ENCODE measurements around the gene EML6. TPM values are rescaled to one million over a fixed set of nuclear protein-coding genes. Genes with fewer than 3 reads are reported as not detected.
"Not testable (repeated sequence)": the region's sequence is repeated elsewhere in the genome, so short reads cannot be mapped to it uniquely, and the experiment has no call there.

Gene EML6
- total RNA-seq, 2 experiments from 2014 or later: 0.78 to 1.3 TPM

DNA sequence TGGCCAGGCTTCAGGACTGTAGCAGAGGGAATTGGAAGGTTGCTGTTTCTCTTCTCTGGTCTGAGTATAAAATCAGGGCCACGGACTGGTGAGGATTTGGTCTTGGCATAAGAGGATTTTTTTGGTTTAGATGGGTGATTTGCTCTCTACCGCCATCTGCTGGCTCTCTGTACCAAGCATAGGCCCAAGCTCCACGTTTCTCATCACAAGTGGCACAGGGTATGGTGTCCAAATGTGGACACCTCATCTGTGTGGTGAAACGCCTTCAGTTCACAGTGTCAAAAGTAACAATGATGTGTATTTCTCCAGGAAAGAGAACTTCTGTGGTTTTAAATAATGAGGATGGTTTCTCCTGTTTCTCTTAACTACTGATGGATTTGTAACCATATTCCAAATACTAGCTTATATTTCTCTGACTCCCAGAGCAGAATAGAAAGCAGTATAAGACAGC, 115.1 kb downstream of the EML6 start:
- no peak overlapping the region for H3K4me3 Mint-ChIP-seq
- H3K9me3 Mint-ChIP-seq (ENCODE audit: insufficient read depth): no peaks in the 10 kb centered on the region
- DNase-seq: peak; percentile 72
- no peaks in the 10 kb centered on the region for H3K36me3 Mint-ChIP-seq (ENCODE audit: low read depth)
- H3K27ac Mint-ChIP-seq: no peak overlapping the region
- CTCF ChIA-PET: interaction anchor here (0.6 to 2.8 kb wide), 43 partner anchors 9 to 733 kb away, joined by 3 to 18 read pairs (median 5); partner anchors contain the start of gene EML6
- no peaks in the 10 kb centered on the region for H3K27me3 Mint-ChIP-seq (ENCODE audit: low read depth)
- no peaks in the 10 kb centered on the region for H3K4me1 Mint-ChIP-seq (ENCODE audit: low read depth)
- POLR2A ChIA-PET: interaction anchor here (0.6 kb wide), 1 partner anchor 134 kb away, joined by 3 read pairs; no protein-coding TSS in a partner anchor
- peak; percentile 89 for ATAC-seq

GRCh38 chr2:54839461-54840255, 116.2 kb downstream of the EML6 start:
- POLR2A ChIA-PET: no interaction called here
- Mint-ChIP-seq H3K27ac (no peak overlapping the region), H3K4me3 (no peak overlapping the region), H3K4me1 (ENCODE audit: low read depth) (no peaks in the 10 kb centered on the region), H3K27me3 (ENCODE audit: low read depth) (no peaks in the 10 kb centered on the region), H3K9me3 (ENCODE audit: insufficient read depth) (no peaks in the 10 kb centered on the region), H3K36me3 (ENCODE audit: low read depth) (no peaks in the 10 kb centered on the region)
- DNase-seq (no peak), ATAC-seq (no peak)
- CTCF ChIA-PET: interaction anchor here (0.7 to 2.8 kb wide), 33 partner anchors 9 to 735 kb away, joined by 3 to 18 read pairs (median 6); partner anchors contain the start of gene EML6

DNA sequence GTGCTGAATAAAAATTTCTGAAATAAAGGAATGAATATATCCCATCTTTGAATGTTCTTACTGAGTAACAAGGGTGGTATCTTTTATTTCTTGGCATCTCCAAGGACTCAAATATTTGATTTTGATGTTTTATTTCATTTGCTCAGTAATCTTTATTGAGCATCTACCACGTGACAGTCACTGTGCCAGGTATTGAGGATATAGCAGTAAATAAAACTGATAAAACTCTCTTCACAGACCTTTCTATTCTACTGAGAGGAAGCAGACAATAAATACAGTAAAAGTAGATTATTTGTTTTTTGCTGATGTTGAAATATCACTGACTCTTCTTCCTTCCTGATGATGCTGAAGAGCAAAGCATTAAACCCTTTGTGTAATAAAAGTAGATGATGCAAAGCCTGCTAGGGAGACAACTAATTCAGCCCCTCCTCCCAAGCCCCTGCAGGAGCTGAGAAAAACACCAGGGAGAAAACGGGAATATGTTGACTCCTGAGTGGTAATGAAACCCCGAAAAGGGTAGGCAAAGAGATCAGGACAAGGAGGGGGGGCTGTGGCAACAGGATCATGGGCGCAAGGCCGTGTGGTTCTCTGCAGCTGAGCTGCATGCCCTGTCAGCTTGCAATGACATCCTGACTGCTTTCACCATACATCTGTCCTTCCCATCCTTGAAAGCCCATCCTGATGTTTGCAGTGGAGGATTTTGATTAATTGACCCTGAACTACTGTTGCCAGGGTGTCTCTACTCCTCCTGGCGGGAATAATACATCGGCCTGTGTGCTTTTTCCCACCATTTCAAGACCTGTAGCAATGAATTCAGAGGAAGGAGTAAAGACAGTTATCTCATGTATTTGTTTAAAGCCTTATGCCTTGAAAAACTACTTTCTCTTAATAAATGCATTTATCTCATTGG, 117.4 kb downstream of the EML6 start:
- Mint-ChIP-seq H3K4me3 (no peak overlapping the region), H3K4me1 (ENCODE audit: low read depth) (no peaks in the 10 kb centered on the region), H3K36me3 (ENCODE audit: low read depth) (no peaks in the 10 kb centered on the region), H3K27me3 (ENCODE audit: low read depth) (no peaks in the 10 kb centered on the region), H3K9me3 (ENCODE audit: insufficient read depth) (no peaks in the 10 kb centered on the region), H3K27ac (no peak overlapping the region)
- ChIA-PET POLR2A (no interaction called here), CTCF (interaction anchor here (0.6 to 2.8 kb wide), 2 partner anchors 172 to 348 kb away, joined by 3 to 9 read pairs; no protein-coding TSS in a partner anchor)
- DNase-seq (no peak), ATAC-seq (no peak)

DNA sequence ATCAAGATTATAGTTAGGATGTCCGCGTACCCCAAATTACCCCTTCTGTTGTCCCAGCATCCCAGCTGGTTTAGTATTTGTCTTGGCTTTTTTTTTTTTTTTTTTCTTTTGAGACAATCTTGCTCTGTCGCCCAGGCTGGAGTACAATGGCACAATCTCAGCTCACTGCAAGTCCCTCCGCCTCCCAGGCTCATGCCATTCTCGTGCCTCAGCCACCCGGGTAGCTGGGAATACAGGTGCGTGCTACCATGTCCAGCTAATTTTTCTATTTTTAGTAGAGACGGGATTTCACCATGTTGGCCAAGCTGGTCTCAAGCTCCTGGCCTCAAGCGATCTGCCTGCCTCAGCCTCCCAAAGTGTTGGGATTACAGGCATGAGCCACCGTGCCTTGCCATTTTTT, 118.0 kb downstream of the EML6 start:
- DNase-seq; H3K27ac Mint-ChIP-seq; H3K4me3 Mint-ChIP-seq; H3K4me1 Mint-ChIP-seq (ENCODE audit: low read depth); H3K9me3 Mint-ChIP-seq (ENCODE audit: insufficient read depth); ATAC-seq; H3K36me3 Mint-ChIP-seq (ENCODE audit: low read depth); H3K27me3 Mint-ChIP-seq (ENCODE audit: low read depth); POLR2A ChIA-PET: not testable (repeated sequence)
- CTCF ChIA-PET: interaction anchor here (0.6 kb wide), 1 partner anchor 347 kb away, joined by 3 read pairs; no protein-coding TSS in a partner anchor

DNA sequence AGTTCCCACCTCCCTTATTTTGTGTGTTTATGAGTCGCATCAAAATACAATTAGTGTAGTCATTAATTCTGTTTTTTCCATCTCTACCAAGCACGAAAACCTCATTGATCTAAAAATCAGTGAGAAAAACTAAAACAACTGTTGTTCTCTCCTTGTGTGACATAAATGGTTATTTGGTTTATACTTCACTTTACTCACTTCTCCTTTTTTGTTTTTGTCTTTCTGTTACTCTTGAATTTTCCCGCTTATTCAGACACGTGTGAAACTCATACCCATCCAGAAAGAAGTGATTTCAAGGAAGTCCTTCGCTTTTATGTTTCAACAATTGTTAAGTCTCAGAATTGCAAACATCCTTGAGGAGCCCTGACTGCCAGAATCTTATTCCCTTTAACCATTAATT, 121.6 kb downstream of the EML6 start:
- Mint-ChIP-seq H3K36me3 (ENCODE audit: low read depth) (no peaks in the 10 kb centered on the region), H3K4me3 (no peak overlapping the region), H3K9me3 (ENCODE audit: insufficient read depth) (no peaks in the 10 kb centered on the region), H3K27ac (no peak overlapping the region), H3K4me1 (ENCODE audit: low read depth) (no peaks in the 10 kb centered on the region), H3K27me3 (ENCODE audit: low read depth) (no peaks in the 10 kb centered on the region)
- ATAC-seq: no peak
- no peak for DNase-seq
- POLR2A ChIA-PET: no interaction called here
- CTCF ChIA-PET: interaction anchor here (1.2 to 1.3 kb wide), 3 partner anchors 18 to 326 kb away, joined by 3 read pairs; no protein-coding TSS in a partner anchor

GRCh38 chr2:54845514-54845913, 122.1 kb downstream of the EML6 start:
- Mint-ChIP-seq H3K4me3 (no peak overlapping the region), H3K36me3 (ENCODE audit: low read depth) (no peaks in the 10 kb centered on the region), H3K4me1 (ENCODE audit: low read depth) (no peaks in the 10 kb centered on the region), H3K9me3 (ENCODE audit: insufficient read depth) (no peaks in the 10 kb centered on the region), H3K27ac (no peak overlapping the region), H3K27me3 (ENCODE audit: low read depth) (no peaks in the 10 kb centered on the region)
- DNase-seq (no peak), ATAC-seq (no peak)
- ChIA-PET CTCF (interaction anchor here (1.2 to 1.3 kb wide), 2 partner anchors 18 to 141 kb away, joined by 3 read pairs; no protein-coding TSS in a partner anchor), POLR2A (no interaction called here)

GRCh38 chr2:54850171-54851122, 127.0 kb downstream of the EML6 start:
- no peaks in the 10 kb centered on the region for H3K9me3 Mint-ChIP-seq (ENCODE audit: insufficient read depth)
- H3K27me3 Mint-ChIP-seq (ENCODE audit: low read depth): peaks cover 1% of the 10 kb centered on the region
- ChIA-PET POLR2A (no interaction called here), CTCF (no interaction called here)
- no peaks in the 10 kb centered on the region for H3K36me3 Mint-ChIP-seq (ENCODE audit: low read depth)
- no peaks in the 10 kb centered on the region for H3K4me1 Mint-ChIP-seq (ENCODE audit: low read depth)
- no peak overlapping the region for H3K27ac Mint-ChIP-seq
- no peak overlapping the region for H3K4me3 Mint-ChIP-seq
- no peak for ATAC-seq
- DNase-seq: no peak

DNA sequence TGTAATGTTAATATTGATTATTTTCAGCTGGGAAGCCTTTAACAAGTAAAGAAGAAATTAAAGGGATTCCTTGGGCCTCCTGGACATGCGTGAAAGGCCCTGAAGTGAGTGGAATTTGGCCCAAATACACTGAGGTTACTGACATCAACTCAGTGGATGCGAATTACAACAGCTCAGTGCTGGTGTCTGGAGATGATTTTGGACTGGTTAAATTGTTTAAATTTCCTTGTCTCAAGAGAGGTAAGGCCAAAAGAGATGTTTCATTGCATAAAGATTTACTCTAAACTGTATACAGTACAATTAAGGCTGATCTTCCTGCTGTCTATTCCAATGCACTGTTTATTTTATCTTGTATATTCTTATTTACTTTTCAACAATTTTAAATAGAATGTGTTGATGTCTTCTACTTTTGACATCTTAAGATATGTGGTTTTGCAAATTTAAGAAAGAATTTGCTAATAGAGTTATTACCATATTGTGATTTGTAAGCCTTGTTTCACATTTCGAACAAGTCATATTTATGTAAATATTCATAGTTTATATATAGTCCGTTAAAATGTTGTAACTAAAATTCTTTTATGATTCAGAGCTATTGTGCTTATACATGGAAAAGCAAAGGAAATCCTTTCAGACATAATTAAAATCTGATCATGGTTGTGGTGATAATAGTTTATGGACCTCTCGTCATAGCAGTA, 130.3 kb downstream of the EML6 start:
- H3K36me3 Mint-ChIP-seq (ENCODE audit: low read depth): no peaks in the 10 kb centered on the region
- DNase-seq (no peak), ATAC-seq (no peak)
- peaks cover 5% of the 10 kb centered on the region for H3K27me3 Mint-ChIP-seq (ENCODE audit: low read depth)
- ChIA-PET CTCF (interaction anchor here (0.6 kb wide), 1 partner anchor 15 kb away, joined by 3 read pairs; no protein-coding TSS in a partner anchor), POLR2A (no interaction called here)
- H3K4me3 Mint-ChIP-seq: no peak overlapping the region
- H3K27ac Mint-ChIP-seq: no peak overlapping the region
- H3K9me3 Mint-ChIP-seq (ENCODE audit: insufficient read depth): no peaks in the 10 kb centered on the region
- H3K4me1 Mint-ChIP-seq (ENCODE audit: low read depth): no peaks in the 10 kb centered on the region

- CTCF ChIA-PET: no interaction called here
Measured at GRCh38 chr2:54855434-54855833, 132.0 kb downstream of the EML6 start.

DNA sequence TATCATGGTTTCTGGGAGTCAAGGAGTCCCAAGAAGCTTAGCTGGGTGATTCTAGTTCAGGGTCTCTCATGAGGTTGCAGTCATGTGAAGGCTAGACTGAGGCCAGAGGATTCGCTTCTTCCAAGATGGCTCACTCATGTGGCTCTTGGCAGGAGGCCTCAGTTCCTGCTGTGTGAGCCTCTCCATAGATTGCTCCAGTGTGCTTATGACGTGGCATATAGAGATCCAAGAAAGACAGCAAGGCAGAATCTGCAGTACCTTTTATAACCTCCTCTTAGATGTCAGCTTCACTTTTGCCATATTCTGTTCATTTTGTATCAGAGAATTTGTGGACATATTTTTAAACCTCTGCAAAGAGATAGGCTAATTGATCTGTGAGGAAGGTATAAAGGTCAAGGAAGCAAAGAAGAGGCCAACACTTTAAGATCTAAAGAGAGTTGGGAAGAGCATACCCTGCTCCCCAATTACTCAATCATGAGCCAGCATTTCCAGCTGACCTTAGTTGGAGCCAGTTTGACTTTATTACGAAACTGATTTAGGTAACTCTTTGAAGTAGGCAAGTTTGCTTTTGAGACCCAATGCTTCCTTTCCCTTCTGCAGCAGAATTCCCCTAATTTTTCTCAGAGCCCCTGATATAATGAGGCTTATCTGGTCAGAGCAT, 134.7 kb downstream of the EML6 start:
- no peaks in the 10 kb centered on the region for H3K9me3 Mint-ChIP-seq (ENCODE audit: insufficient read depth)
- POLR2A ChIA-PET: no interaction called here
- peaks cover 5% of the 10 kb centered on the region for H3K27me3 Mint-ChIP-seq (ENCODE audit: low read depth)
- no peaks in the 10 kb centered on the region for H3K36me3 Mint-ChIP-seq (ENCODE audit: low read depth)
- no peaks in the 10 kb centered on the region for H3K4me1 Mint-ChIP-seq (ENCODE audit: low read depth)
- no peak for DNase-seq
- H3K4me3 Mint-ChIP-seq: no peak overlapping the region
- H3K27ac Mint-ChIP-seq: no peak overlapping the region
- ATAC-seq: no peak
- CTCF ChIA-PET: interaction anchor here (0.8 kb wide), 1 partner anchor 22 kb away, joined by 3 read pairs; no protein-coding TSS in a partner anchor

More at GRCh38 chr2:54855434-54855833, 132.0 kb downstream of the EML6 start:
- DNase-seq (no peak), ATAC-seq (no peak)
- H3K4me1 Mint-ChIP-seq (ENCODE audit: low read depth): no peaks in the 10 kb centered on the region
- H3K9me3 Mint-ChIP-seq (ENCODE audit: insufficient read depth): no peaks in the 10 kb centered on the region
- peaks cover 5% of the 10 kb centered on the region for H3K27me3 Mint-ChIP-seq (ENCODE audit: low read depth)
- H3K27ac Mint-ChIP-seq: no peak overlapping the region
- no peaks in the 10 kb centered on the region for H3K36me3 Mint-ChIP-seq (ENCODE audit: low read depth)
- POLR2A ChIA-PET: no interaction called here
- no peak overlapping the region for H3K4me3 Mint-ChIP-seq

Measured in activated CD8-positive, alpha-beta T cell treated with anti-CD3 and anti-CD28 coated beads, Interleukin-2, amount 10 ng/mL, durations not matched to agents 7 days and 5 days (primary cell).